Spleen (tissue), 11 donors: ENCODE results near the gene PGS1. TPM values are rescaled to one million over a fixed set of nuclear protein-coding genes. Genes with fewer than 3 reads are reported as not detected.
A peak's percentile ranks its signal among the peaks of the same experiment; 100 is the strongest.

Experiments used
- DNase-seq: peaks from one replicate; pipeline ENCODE4 v3.0.0-alpha.2; 2020
- H3K27ac ChIP-seq, 8 donors: fragments of 200-600 bp; sonication (generic) in 7 of 8; 1 replicate in 4 of 8; 2 replicates in 4 of 8; pipeline versions ENCODE4 v1.5.0 to v1.8.0; 2016 to 2021; ENCODE audit warnings: inconsistent platforms in 4 of 8, mild to moderate bottlenecking in 4 of 8, moderate library complexity in 1 of 8
- H3K27me3 ChIP-seq, 7 donors: fragments of 200-600 bp; sonication (generic) in 6 of 7; replicated peaks in 1 of 7; 1 replicate in 4 of 7; 2 replicates in 3 of 7; pipeline versions ENCODE4 v1.5.0 to v1.8.0; 2016 to 2021; ENCODE audit warnings: inconsistent platforms in 3 of 7, mild to moderate bottlenecking in 1 of 7
- H3K36me3 ChIP-seq, 6 donors: fragments of 200-600 bp; sonication (generic) in 5 of 6; 1 replicate in 4 of 6; 2 replicates in 2 of 6; pipeline versions ENCODE4 v1.5.0 to v1.8.0; 2016 to 2021; ENCODE audit warnings: inconsistent platforms in 2 of 6
- H3K4me1 ChIP-seq, 6 donors: fragments of 200-600 bp; sonication (generic) in 5 of 6; 1 replicate in 3 of 6; 2 replicates in 3 of 6; pipeline versions ENCODE4 v1.5.0 to v1.8.0; 2016 to 2021; ENCODE audit warnings: inconsistent platforms in 3 of 6
- H3K4me3 ChIP-seq, 8 donors: fragments of 200-600 bp; sonication (generic) in 7 of 8; 1 replicate in 4 of 8; 2 replicates in 4 of 8; pipeline versions ENCODE4 v1.5.0 to v1.8.0; 2016 to 2021; ENCODE audit warnings: inconsistent platforms in 4 of 8, mild to moderate bottlenecking in 4 of 8, moderate library complexity in 2 of 8
- H3K9me3 ChIP-seq, 8 donors: fragments of 200-600 bp; sonication (generic) in 7 of 8; 1 replicate in 4 of 8; 2 replicates in 4 of 8; pipeline versions ENCODE4 v1.5.0 to v1.8.0; 2016 to 2021; ENCODE audit warnings: inconsistent platforms in 4 of 8
- POLR2A ChIP-seq, 3 donors: fragments of 450-650 bp; IDR thresholded peaks; one replicate each; pipeline ENCODE4 v1.5.1; 2017; ENCODE audit warnings: antibody characterized with exemption in 3 of 3, mild to moderate bottlenecking in 1 of 3
- POLR2AphosphoS5 ChIP-seq, 3 donors: sonication (generic); formaldehyde crosslinking; IDR thresholded peaks; one replicate each; pipeline ENCODE4 v1.5.1; 2017; ENCODE audit warnings: antibody characterized with exemption in 3 of 3
- WGBS, 5 donors: extraction: QIAGEN DNeasy Blood & Tissue Kit in 3 of 5; methylation state at CpG; one replicate each; pipeline versions ENCODE4 v1.1.5 to v1.1.7; 2013 to 2018; 5-methylcytosine and 5-hydroxymethylcytosine counted together
- intact Hi-C: fragments of 100-400 bp; cut with DNase I; formaldehyde crosslinking; loops from one replicate; pipeline ENCODE4 v1.15.0; 2023; ENCODE audit warnings: low total_unique reads
- polyA plus RNA-seq, 3 donors: library from polyadenylated mRNA; stranded (reverse); fragments of 200-250 nt; gene quantifications; one replicate each; pipeline ENCODE4 v1.2.1, GENCODE V29; 2013
- total RNA-seq, 7 donors: library from RNA; depleted of rRNA in 3 of 7; stranded (reverse); fragments of >200 nt in 3 of 7; fragmentation: NEBNext Ultra II Directional in 4 of 7; extraction: Animal tissue kit (Norgen Biotek cat#: 25700) in 4 of 7; gene quantifications; one replicate each; pipeline versions ENCODE4 v1.1.0 to v1.2.1, GENCODE V29; 2016 to 2021
- TF ChIP-seq, protein P1 (sequence below), 11 experiments: fragments of 200-600 bp in 7 of 11; fragments of 450-650 bp in 4 of 11; sonication (generic) in 4 of 11; IDR thresholded peaks in 8 of 11; conservative IDR thresholded peaks in 3 of 11; 1 replicate in 7 of 11; 2 replicates in 4 of 11; pipeline versions ENCODE4 v1.4.0 to v1.8.0; 2016 to 2021; ENCODE audit warnings: antibody characterized with exemption in 11 of 11, inconsistent platforms in 4 of 11, mild to moderate bottlenecking in 1 of 11
- donor health status: healthy with polysubstance abuse.
- donor health status: DM: no; HTN: no; CAD: no; lungs with moderate emphysema.
- donor health status: DM: no; HTN: no; CAD: no.
- donor health status: Bipolar disorder and iron deficiency.
- donor health status: healthy.
- donor health status: DM: no; HTN: no; CAD: no.
- donor health status: DM: yes; HTN: yes; CAD: no.

PGS1 gene
- total and polyA plus RNA-seq, 10 donors, result 20.0 to 217 (median 109) TPM

GRCh38 chr17:78426293-78426879 is 47.9 kb downstream of the PGS1 start:
- TF ChIP-seq, protein P1, sequence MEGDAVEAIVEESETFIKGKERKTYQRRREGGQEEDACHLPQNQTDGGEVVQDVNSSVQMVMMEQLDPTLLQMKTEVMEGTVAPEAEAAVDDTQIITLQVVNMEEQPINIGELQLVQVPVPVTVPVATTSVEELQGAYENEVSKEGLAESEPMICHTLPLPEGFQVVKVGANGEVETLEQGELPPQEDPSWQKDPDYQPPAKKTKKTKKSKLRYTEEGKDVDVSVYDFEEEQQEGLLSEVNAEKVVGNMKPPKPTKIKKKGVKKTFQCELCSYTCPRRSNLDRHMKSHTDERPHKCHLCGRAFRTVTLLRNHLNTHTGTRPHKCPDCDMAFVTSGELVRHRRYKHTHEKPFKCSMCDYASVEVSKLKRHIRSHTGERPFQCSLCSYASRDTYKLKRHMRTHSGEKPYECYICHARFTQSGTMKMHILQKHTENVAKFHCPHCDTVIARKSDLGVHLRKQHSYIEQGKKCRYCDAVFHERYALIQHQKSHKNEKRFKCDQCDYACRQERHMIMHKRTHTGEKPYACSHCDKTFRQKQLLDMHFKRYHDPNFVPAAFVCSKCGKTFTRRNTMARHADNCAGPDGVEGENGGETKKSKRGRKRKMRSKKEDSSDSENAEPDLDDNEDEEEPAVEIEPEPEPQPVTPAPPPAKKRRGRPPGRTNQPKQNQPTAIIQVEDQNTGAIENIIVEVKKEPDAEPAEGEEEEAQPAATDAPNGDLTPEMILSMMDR (IDR thresholded peaks at IDR 0.05 in 8 of 11, conservative IDR thresholded peaks at IDR 0.05 in 3 of 11), result no peak
- peak; percentile 12 to 77 (median 31) for TF ChIP-seq POLR2AphosphoS5 (IDR thresholded peaks at IDR 0.05)
- Histone ChIP-seq H3K36me3 (peaks cover 0 to 97% (median 80%) of the 10 kb centered on the region in 6 donors), H3K4me1 (peaks cover 0 to 48% (median 26%) of the 10 kb centered on the region in 6 donors), H3K27me3 (no peaks in the 10 kb centered on the region), H3K27ac (peak overlapping the region in 1 of 8 donors; percentile 0), H3K4me3 (no peak overlapping the region), H3K9me3 (no peaks in the 10 kb centered on the region)
- DNase-seq, result no peak
- intact Hi-C loops, result loop anchor here (5.0 kb wide), 1 partner anchor 139 kb away; no protein-coding TSS in a partner anchor
- WGBS, 5 donors, result 91 to 95% (median 94%) methylated on average over 13 to 22 of the region's 22 CpGs

GRCh38 chr17:78427140-78427539 is 48.7 kb downstream of the PGS1 start:
- TF ChIP-seq, protein P1 (IDR thresholded peaks at IDR 0.05 in 8 of 11, conservative IDR thresholded peaks at IDR 0.05 in 3 of 11), result no peak
- no peak for TF ChIP-seq POLR2A (IDR thresholded peaks at IDR 0.05)
- peak in 2 of 3 donors; percentile 4 to 58 for TF ChIP-seq POLR2AphosphoS5 (IDR thresholded peaks at IDR 0.05)
- intact Hi-C loops, result loop anchor here (5.0 kb wide), 1 partner anchor 140 kb away; no protein-coding TSS in a partner anchor
- Histone ChIP-seq H3K9me3 (no peaks in the 10 kb centered on the region), H3K27me3 (no peaks in the 10 kb centered on the region), H3K27ac (no peak overlapping the region), H3K4me3 (no peak overlapping the region), H3K4me1 (peaks cover 0 to 40% (median 18%) of the 10 kb centered on the region in 6 donors), H3K36me3 (peaks cover 0 to 90% (median 76%) of the 10 kb centered on the region in 6 donors)
- 92 to 96% (median 95%) methylated on average over 10 to 11 of the region's 11 CpGs for WGBS, 5 donors
- no peak for DNase-seq

DNA sequence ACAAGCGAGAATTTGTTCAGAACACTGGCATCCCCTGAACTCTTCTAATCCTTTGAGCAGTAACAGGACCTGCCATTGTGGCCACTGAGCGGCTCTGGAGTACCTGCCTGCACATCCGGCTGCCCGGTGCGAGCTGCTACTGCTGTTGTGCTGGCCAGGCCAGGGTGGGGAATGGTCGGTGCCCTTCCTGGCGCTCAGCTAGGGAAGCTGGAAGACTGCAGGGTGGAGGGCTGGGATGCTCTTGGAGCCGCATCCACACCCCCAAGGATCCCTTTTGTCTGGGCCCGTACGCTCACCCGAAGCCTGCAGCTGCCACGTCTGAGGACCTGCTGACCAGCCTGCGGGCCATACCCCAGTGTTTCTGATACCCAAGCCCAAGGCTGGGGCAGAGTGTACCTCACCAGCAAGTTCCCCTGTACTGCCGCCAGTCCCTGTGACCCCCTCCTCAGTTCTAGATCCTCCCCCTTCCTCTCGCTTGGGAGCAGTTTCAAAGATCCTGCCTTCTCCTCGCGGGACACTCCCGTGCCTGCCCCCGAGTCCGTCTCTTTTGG is 49.7 kb downstream of the PGS1 start:
- TF ChIP-seq, protein P1 (IDR thresholded peaks at IDR 0.05 in 8 of 11, conservative IDR thresholded peaks at IDR 0.05 in 3 of 11), result no peak
- peak in 1 of 3 donors; percentile 73 for TF ChIP-seq POLR2AphosphoS5 (IDR thresholded peaks at IDR 0.05)
- intact Hi-C loops, result loop anchor here (5.0 kb wide), 1 partner anchor 141 kb away; no protein-coding TSS in a partner anchor
- no peaks in the 10 kb centered on the region for H3K9me3 ChIP-seq
- no peaks in the 10 kb centered on the region for H3K27me3 ChIP-seq
- H3K4me1 ChIP-seq, result peaks cover 0 to 37% (median 12%) of the 10 kb centered on the region in 6 donors
- no peak overlapping the region for H3K27ac ChIP-seq
- WGBS, 5 donors, result 92 to 95% (median 93%) methylated on average over 18 to 20 of the region's 20 CpGs
- no peak overlapping the region for H3K4me3 ChIP-seq
- DNase-seq, result no peak
- H3K36me3 ChIP-seq, result peaks cover 0 to 80% (median 69%) of the 10 kb centered on the region in 6 donors
